Gastrocnemius medialis (tissue), 4 donors: Measurements from ENCODE around the gene PLA2G4D. TPM values are rescaled to one million over a fixed set of nuclear protein-coding genes. Genes with fewer than 3 reads are reported as not detected.

Experiments
- ATAC-seq, 2 donors: fragments of 150-250 bp; one replicate each; pipeline ENCODE4 v1.9.1; 2016
- DNase-seq, 2 donors: peaks; one replicate each; pipeline ENCODE4 v3.0.0-alpha.2; 2019
- H3K27ac ChIP-seq, 4 donors: fragments of 200-600 bp; sonication (generic); 1 replicate in 1 of 4; 2 replicates in 3 of 4; pipeline ENCODE4 v1.5.1; 2016 to 2018; ENCODE audit warnings: mild to moderate bottlenecking in 2 of 4, moderate library complexity in 1 of 4
- H3K27me3 ChIP-seq, 3 donors: fragments of 200-600 bp; sonication (generic) in 2 of 3; 1 replicate in 1 of 3; 2 replicates in 2 of 3; pipeline versions ENCODE4 v1.5.1 to v1.6.0; 2016 to 2019; ENCODE audit warnings: mild to moderate bottlenecking in 1 of 3, moderate library complexity in 1 of 3
- H3K36me3 ChIP-seq, 2 donors: fragments of 200-600 bp; sonication (generic) in 1 of 2; one replicate each; pipeline ENCODE4 v1.5.1; 2017 to 2018
- H3K4me1 ChIP-seq, 2 donors: fragments of 200-600 bp; sonication (generic) in 1 of 2; one replicate each; pipeline ENCODE4 v1.5.1; 2016 to 2017; ENCODE audit warnings: mild to moderate bottlenecking in 2 of 2
- H3K4me3 ChIP-seq, 4 donors: fragments of 200-600 bp; sonication (generic) in 3 of 4; 1 replicate in 1 of 4; 2 replicates in 3 of 4; pipeline ENCODE4 v1.5.1; 2016 to 2019; ENCODE audit warnings: mild to moderate bottlenecking in 2 of 4
- H3K9me3 ChIP-seq, 3 donors: fragments of 200-600 bp; sonication (generic) in 2 of 3; 1 replicate in 1 of 3; 2 replicates in 2 of 3; pipeline ENCODE4 v1.5.1; 2016 to 2019
- CTCF ChIP-seq, 5 experiments: fragments of 450-650 bp in 3 of 5; fragments of 200-600 bp in 2 of 5; sonication (generic) in 2 of 5; IDR thresholded peaks in 4 of 5; conservative IDR thresholded peaks in 1 of 5; 1 replicate in 4 of 5; 2 replicates in 1 of 5; pipeline ENCODE4 v1.5.1; 2016 to 2019; ENCODE audit warnings: antibody characterized with exemption in 5 of 5, mild to moderate bottlenecking in 3 of 5, moderate library complexity in 3 of 5
- POLR2A ChIP-seq, 2 donors: fragments of 450-650 bp; IDR thresholded peaks; one replicate each; pipeline ENCODE4 v1.6.1; 2017; ENCODE audit warnings: antibody characterized with exemption in 2 of 2, mild to moderate bottlenecking in 2 of 2, moderate library complexity in 2 of 2
- in situ Hi-C, 4 donors: fragments of 200-750 bp; cut with MboI; loops; one replicate each; pipeline versions ENCODE4 v1.15.0 to v1.8.0; 2017; ENCODE audit warnings: low sequenced_read_pairs in 4 of 4
- intact Hi-C: fragments of 100-400 bp; cut with DNase I; formaldehyde crosslinking; loops from one replicate; pipeline ENCODE4 v1.15.1; 2023; ENCODE audit warnings: low total_unique reads
- total RNA-seq, 4 donors: library from RNA; depleted of rRNA; stranded (reverse); fragments of >200 nt; gene quantifications; one replicate each; pipeline versions ENCODE4 v1.1.0 to v1.2.3, GENCODE V29; 2016

Gene PLA2G4D
- total RNA-seq, 4 donors from 2014 or later, result 0.10 TPM; not detected in 3

- H3K4me3 ChIP-seq, result peak overlapping the region; percentile 28 to 45 (median 36)
- peak overlapping the region; percentile 32 to 61 (median 56) for H3K27ac ChIP-seq
- in situ Hi-C loops, result loop anchor here (5.0 to 10.0 kb wide), 3 partner anchors 60 to 65 kb away; no protein-coding TSS in a partner anchor
- intact Hi-C loops, result loop anchor here (1.0 kb wide), 1 partner anchor 68 kb away; no protein-coding TSS in a partner anchor
- H3K36me3 ChIP-seq, result no peaks in the 10 kb centered on the region
- no peaks in the 10 kb centered on the region for H3K27me3 ChIP-seq
- ATAC-seq, result peak; percentile 67 to 78
- peaks cover 32 to 36% of the 10 kb centered on the region in 2 donors for H3K4me1 ChIP-seq
- peak; percentile 58 to 80 for DNase-seq
- TF ChIP-seq CTCF (IDR thresholded peaks at IDR 0.05 in 4 of 5, conservative IDR thresholded peaks at IDR 0.05 in 1 of 5) (peak; percentile 65 to 81 (median 76)), POLR2A (IDR thresholded peaks at IDR 0.05) (no peak)
- H3K9me3 ChIP-seq, result no peaks in the 10 kb centered on the region
Observed at GRCh38 chr15:42056934-42057798, 37.2 kb downstream of the PLA2G4D start.

- in situ Hi-C loops, result loop anchor here in 1 of 4 donors (10.0 kb wide), 1 partner anchor 59 kb away; no protein-coding TSS in a partner anchor
- peak overlapping the region; percentile 6 to 86 (median 54) for H3K27ac ChIP-seq
Observed at GRCh38 chr15:42053914-42054313, 40.4 kb downstream of the PLA2G4D start.

GRCh38 chr15:42053010-42053409, 41.4 kb downstream of the PLA2G4D start:
- in situ Hi-C loops, result loop anchor here in 1 of 4 donors (10.0 kb wide), 1 partner anchor 58 kb away; no protein-coding TSS in a partner anchor
- Histone ChIP-seq H3K27ac (peak overlapping the region; percentile 6 to 86 (median 31)), H3K36me3 (no peaks in the 10 kb centered on the region), H3K27me3 (no peaks in the 10 kb centered on the region), H3K4me3 (no peak overlapping the region), H3K9me3 (no peaks in the 10 kb centered on the region), H3K4me1 (peaks cover 52 to 60% of the 10 kb centered on the region in 2 donors)
- intact Hi-C loops, result no loop called here
- DNase-seq, result peak in 1 of 2 donors; percentile 50
- no peak for TF ChIP-seq CTCF (IDR thresholded peaks at IDR 0.05 in 4 of 5, conservative IDR thresholded peaks at IDR 0.05 in 1 of 5)
- TF ChIP-seq POLR2A (IDR thresholded peaks at IDR 0.05), result no peak
- ATAC-seq, result no peak

More at GRCh38 chr15:42053914-42054313, 40.4 kb downstream of the PLA2G4D start:
- Histone ChIP-seq H3K27me3 (no peaks in the 10 kb centered on the region), H3K4me1 (peaks cover 45 to 60% of the 10 kb centered on the region in 2 donors), H3K9me3 (no peaks in the 10 kb centered on the region), H3K36me3 (no peaks in the 10 kb centered on the region), H3K4me3 (no peak overlapping the region)
- ATAC-seq (no peak), DNase-seq (no peak)
- TF ChIP-seq CTCF (IDR thresholded peaks at IDR 0.05 in 4 of 5, conservative IDR thresholded peaks at IDR 0.05 in 1 of 5) (no peak), POLR2A (IDR thresholded peaks at IDR 0.05) (no peak)
- intact Hi-C loops, result no loop called here

GRCh38 chr15:42050484-42051255, 43.7 kb downstream of the PLA2G4D start:
- Histone ChIP-seq H3K27ac (peak overlapping the region; percentile 73 to 88 (median 82)), H3K27me3 (no peaks in the 10 kb centered on the region), H3K36me3 (no peaks in the 10 kb centered on the region), H3K9me3 (no peaks in the 10 kb centered on the region), H3K4me3 (no peak overlapping the region), H3K4me1 (peaks cover 40 to 47% of the 10 kb centered on the region in 2 donors)
- ATAC-seq (peak; percentile 94 to 95), DNase-seq (peak in 1 of 2 donors; percentile 48)
- no peak for TF ChIP-seq CTCF (IDR thresholded peaks at IDR 0.05 in 4 of 5, conservative IDR thresholded peaks at IDR 0.05 in 1 of 5)
- TF ChIP-seq POLR2A (IDR thresholded peaks at IDR 0.05), result no peak
- intact Hi-C loops, result loop anchor here (2.0 kb wide), 1 partner anchor 20 kb away; no protein-coding TSS in a partner anchor
- in situ Hi-C loops, result loop anchor here in 1 of 4 donors (10.0 kb wide), 1 partner anchor 56 kb away; no protein-coding TSS in a partner anchor
